HS-27A (cell line): ENCODE results near the gene BOLL.
"Not testable (repeated sequence)": the region's sequence is repeated elsewhere in the genome, so short reads cannot be mapped to it uniquely, and the experiment has no call there.

ENCODE experiments used
- DNase-seq: peaks from one replicate; pipeline ENCODE4 v3.0.0-alpha.2; 2012; ENCODE audit warnings: low read depth, missing footprints

The BOLL gene

GRCh38 chr2:197705912-197706838, 78.9 kb downstream of the BOLL start:
- DNase-seq: no peak

- DNase-seq: peak; percentile 54
Measured at GRCh38 chr2:197705121-197705911, 79.8 kb downstream of the BOLL start, which contains the start of gene MARS2. TSS of gene MARS2 (plus strand) at chr2:197705369. CDS start at chr2:197705406, 37 bp downstream.

GRCh38 chr2:197704434-197705120, 80.5 kb downstream of the BOLL start:
- no peak for DNase-seq

- no peak for DNase-seq
Measured at GRCh38 chr2:197700960-197701359, 84.2 kb downstream of the BOLL start.

- DNase-seq: not testable (repeated sequence)
Measured at GRCh38 chr2:197699724-197700123, 85.4 kb downstream of the BOLL start.

GRCh38 chr2:197696571-197696970, 88.5 kb downstream of the BOLL start:
- not testable (repeated sequence) for DNase-seq

GRCh38 chr2:197695971-197696370, 89.1 kb downstream of the BOLL start:
- DNase-seq: not testable (repeated sequence)

- not testable (repeated sequence) for DNase-seq
Measured at GRCh38 chr2:197695206-197695605, 89.9 kb downstream of the BOLL start.

GRCh38 chr2:197677483-197677882, 107.6 kb downstream of the BOLL start:
- DNase-seq: no peak

GRCh38 chr2:197677056-197677455, 108.1 kb downstream of the BOLL start:
- no peak for DNase-seq
